Skeletal muscle tissue (tissue), 4 donors: Measurements from ENCODE around the gene NLRC5. TPM values are rescaled to one million over a fixed set of nuclear protein-coding genes. Genes with fewer than 3 reads are reported as not detected.
"Not testable (repeated sequence)": the region's sequence is repeated elsewhere in the genome, so short reads cannot be mapped to it uniquely, and the experiment has no call there.

Experiments used
- H3K27ac ChIP-seq: one replicate; pipeline ENCODE4 v1.7.0; 2013; ENCODE audit warnings: mild to moderate bottlenecking, low read depth, low read length, inconsistent platforms
- H3K27me3 ChIP-seq, 3 donors: one replicate each; pipeline ENCODE4 v1.7.0; 2013; ENCODE audit warnings: low read length in 3 of 3; ENCODE audit not compliant: control insufficient read depth in 3 of 3, insufficient read depth in 3 of 3
- H3K36me3 ChIP-seq, 3 donors: one replicate each; pipeline ENCODE4 v1.7.0; 2013; ENCODE audit warnings: low read length in 3 of 3; ENCODE audit not compliant: control insufficient read depth in 3 of 3, insufficient read depth in 3 of 3
- H3K4me1 ChIP-seq, 3 donors: one replicate each; pipeline ENCODE4 v1.7.0; 2013; ENCODE audit warnings: low read length in 3 of 3, mild to moderate bottlenecking in 3 of 3; ENCODE audit not compliant: control insufficient read depth in 3 of 3, insufficient read depth in 3 of 3
- H3K4me3 ChIP-seq, 3 donors: one replicate each; pipeline ENCODE4 v1.7.0; 2013; ENCODE audit warnings: low read length in 3 of 3
- H3K9ac ChIP-seq, 3 donors: one replicate each; pipeline ENCODE4 v1.7.0; 2013; ENCODE audit warnings: low read length in 3 of 3, mild to moderate bottlenecking in 3 of 3, moderate library complexity in 2 of 3, low read depth in 1 of 3
- H3K9me3 ChIP-seq, 3 donors: one replicate each; pipeline ENCODE4 v1.7.0; 2013; ENCODE audit warnings: low read length in 3 of 3; ENCODE audit not compliant: control insufficient read depth in 3 of 3
- total RNA-seq: library from RNA; depleted of rRNA; stranded (reverse); fragments of >200 nt; gene quantifications from one replicate; pipeline ENCODE4 v1.2.3, GENCODE V29; 2014
- donor health status: Osteomylitis.

The NLRC5 gene
- total RNA-seq, 1 donor from 2014 or later: 5.7 TPM

- not testable (repeated sequence) for H3K27me3 ChIP-seq, H3K9me3 ChIP-seq, H3K27ac ChIP-seq, H3K4me3 ChIP-seq, H3K9ac ChIP-seq, H3K36me3 ChIP-seq
- H3K4me1 ChIP-seq: peaks cover 8 to 24% (median 22%) of the 10 kb centered on the region in 3 donors
Measured at GRCh38 chr16:57063189-57063588, 73.8 kb downstream of the NLRC5 start.

DNA sequence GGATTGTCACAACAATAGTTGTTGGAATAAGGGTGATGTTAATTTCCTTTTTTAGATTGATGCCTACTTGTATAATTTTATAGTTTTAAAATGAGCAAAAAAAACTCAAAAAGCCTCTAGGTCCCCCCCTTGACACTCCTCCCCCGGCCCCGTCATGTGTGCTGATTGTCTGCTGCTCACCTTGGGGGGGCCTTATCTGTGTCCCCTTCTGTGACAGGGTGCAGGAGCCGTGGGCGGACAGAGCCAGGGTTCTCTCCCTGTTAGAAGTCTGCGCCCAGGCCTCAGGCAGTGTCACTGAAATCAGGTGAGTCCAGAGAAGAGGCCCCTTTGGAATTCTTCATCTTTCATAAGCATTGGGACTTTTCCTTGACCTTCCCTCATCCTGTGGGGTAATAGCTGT is 75.6 kb downstream of the NLRC5 start:
- Histone ChIP-seq H3K4me3 (no peak overlapping the region), H3K27ac (no peak overlapping the region), H3K9ac (no peak overlapping the region), H3K27me3 (no peaks in the 10 kb centered on the region), H3K4me1 (peaks cover 8 to 23% (median 22%) of the 10 kb centered on the region in 3 donors), H3K9me3 (no peaks in the 10 kb centered on the region), H3K36me3 (peaks cover 0 to 5% (median 0%) of the 10 kb centered on the region in 3 donors)

- Histone ChIP-seq H3K27me3 (no peaks in the 10 kb centered on the region), H3K9me3 (no peaks in the 10 kb centered on the region), H3K4me3 (no peak overlapping the region), H3K4me1 (peaks cover under 1 to 13% (median 11%) of the 10 kb centered on the region in 3 donors), H3K27ac (no peak overlapping the region), H3K36me3 (peaks cover 0 to 2% (median 0%) of the 10 kb centered on the region in 3 donors), H3K9ac (no peak overlapping the region)
Measured at GRCh38 chr16:57066625-57067024, 77.3 kb downstream of the NLRC5 start.

DNA sequence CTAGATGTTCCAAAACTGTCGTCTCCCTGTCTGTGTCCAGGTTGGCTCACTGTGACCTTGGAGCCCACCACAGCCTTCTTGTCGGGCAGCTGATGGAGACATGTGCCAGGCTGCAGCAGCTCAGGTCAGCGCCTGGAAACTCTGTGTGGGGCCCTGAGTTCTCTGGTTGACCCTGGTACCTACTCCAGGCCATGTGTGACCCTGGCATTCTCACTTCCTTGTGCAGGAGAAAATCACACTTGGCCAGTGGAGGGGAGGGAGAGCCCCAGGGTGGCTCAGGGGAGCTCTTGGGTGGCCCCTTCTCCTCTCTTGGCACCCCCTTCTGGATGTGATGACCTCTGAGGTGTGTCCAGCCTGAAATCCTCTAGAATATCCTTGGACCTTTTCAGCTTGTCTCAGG is 78.0 kb downstream of the NLRC5 start:
- H3K4me1 ChIP-seq: peaks cover 6 to 16% (median 12%) of the 10 kb centered on the region in 3 donors
- H3K9ac ChIP-seq: no peak overlapping the region
- H3K9me3 ChIP-seq: no peaks in the 10 kb centered on the region
- H3K36me3 ChIP-seq: peaks cover 0 to 4% (median 3%) of the 10 kb centered on the region in 3 donors
- H3K4me3 ChIP-seq: no peak overlapping the region
- H3K27ac ChIP-seq: no peak overlapping the region
- H3K27me3 ChIP-seq: no peaks in the 10 kb centered on the region

GRCh38 chr16:57069053-57069452 is 79.7 kb downstream of the NLRC5 start:
- H3K4me1 ChIP-seq: peaks cover 6 to 18% (median 17%) of the 10 kb centered on the region in 3 donors
- no peaks in the 10 kb centered on the region for H3K9me3 ChIP-seq
- peaks cover 0 to 4% (median 3%) of the 10 kb centered on the region in 3 donors for H3K36me3 ChIP-seq
- H3K27ac ChIP-seq: no peak overlapping the region
- H3K9ac ChIP-seq: no peak overlapping the region
- H3K4me3 ChIP-seq: no peak overlapping the region
- H3K27me3 ChIP-seq: no peaks in the 10 kb centered on the region

DNA sequence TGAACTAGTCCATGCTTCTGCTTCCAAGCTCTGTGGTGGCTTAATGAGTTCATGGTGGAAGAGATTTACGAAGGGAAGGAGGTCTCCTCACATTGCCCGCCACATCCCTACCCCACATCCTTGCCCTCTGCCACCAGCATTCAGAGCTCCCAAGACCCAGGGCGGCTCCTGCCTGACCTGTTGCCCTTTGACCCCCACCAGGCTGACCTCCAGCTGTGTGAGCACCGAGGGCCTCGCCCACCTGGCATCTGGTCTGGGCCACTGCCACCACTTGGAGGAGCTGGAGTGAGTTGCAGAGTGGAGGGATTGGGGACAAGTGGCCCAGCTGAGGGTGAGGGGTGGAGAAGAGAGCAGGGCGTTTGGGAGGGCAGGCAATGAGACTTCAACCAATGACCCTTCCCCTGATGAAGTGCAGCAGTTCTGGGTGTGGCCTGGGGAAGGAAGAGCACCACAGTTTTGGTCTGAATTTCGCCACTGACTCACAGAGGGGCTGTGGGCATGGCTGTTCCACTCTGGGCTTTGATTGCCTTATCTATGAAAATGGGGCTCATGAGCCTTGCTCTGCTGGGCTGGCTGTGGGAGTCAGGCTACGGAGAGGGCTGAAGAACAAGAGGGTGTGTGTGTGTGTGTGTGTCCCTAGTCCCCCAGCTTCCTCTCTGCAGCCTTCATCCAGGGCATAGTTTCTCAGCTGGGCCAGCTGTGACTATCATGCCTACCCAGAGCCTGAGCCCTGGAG is 80.4 kb downstream of the NLRC5 start:
- Histone ChIP-seq H3K4me1 (peaks cover 6 to 18% (median 17%) of the 10 kb centered on the region in 3 donors), H3K36me3 (peaks cover 0 to 4% (median 3%) of the 10 kb centered on the region in 3 donors), H3K27me3 (no peaks in the 10 kb centered on the region), H3K27ac (no peak overlapping the region), H3K9me3 (no peaks in the 10 kb centered on the region), H3K9ac (peak overlapping the region in 1 of 3 donors; percentile 33), H3K4me3 (no peak overlapping the region)

DNA sequence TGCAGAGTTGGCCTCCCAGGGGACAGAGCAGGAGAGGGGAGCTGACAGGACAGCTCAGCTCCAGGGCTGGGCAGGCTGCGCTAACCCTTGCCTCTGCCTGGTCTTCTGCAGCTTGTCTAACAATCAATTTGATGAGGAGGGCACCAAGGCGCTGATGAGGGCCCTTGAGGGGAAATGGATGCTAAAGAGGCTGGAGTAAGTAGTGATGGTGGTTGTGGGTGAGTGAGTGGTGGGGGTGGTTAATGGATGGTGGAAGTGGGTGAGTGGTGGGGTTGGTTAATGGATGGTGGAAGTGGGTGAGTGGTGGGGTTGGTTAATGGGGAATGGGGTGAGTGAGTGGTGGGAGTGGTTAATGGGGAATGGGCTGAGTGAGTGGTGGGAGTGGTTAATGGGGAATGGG is 81.1 kb downstream of the NLRC5 start:
- Histone ChIP-seq H3K4me3 (no peak overlapping the region), H3K9me3 (no peaks in the 10 kb centered on the region), H3K9ac (peak overlapping the region in 1 of 3 donors; percentile 33), H3K27me3 (no peaks in the 10 kb centered on the region), H3K27ac (no peak overlapping the region), H3K4me1 (peaks cover 6 to 18% (median 17%) of the 10 kb centered on the region in 3 donors), H3K36me3 (peaks cover 0 to 4% (median 3%) of the 10 kb centered on the region in 3 donors)

GRCh38 chr16:57071081-57071732 is 81.8 kb downstream of the NLRC5 start:
- not testable (repeated sequence) for H3K27me3 ChIP-seq, H3K27ac ChIP-seq, H3K4me3 ChIP-seq, H3K9me3 ChIP-seq, H3K9ac ChIP-seq, H3K36me3 ChIP-seq
- H3K4me1 ChIP-seq: peaks cover 6 to 18% (median 17%) of the 10 kb centered on the region in 3 donors

DNA sequence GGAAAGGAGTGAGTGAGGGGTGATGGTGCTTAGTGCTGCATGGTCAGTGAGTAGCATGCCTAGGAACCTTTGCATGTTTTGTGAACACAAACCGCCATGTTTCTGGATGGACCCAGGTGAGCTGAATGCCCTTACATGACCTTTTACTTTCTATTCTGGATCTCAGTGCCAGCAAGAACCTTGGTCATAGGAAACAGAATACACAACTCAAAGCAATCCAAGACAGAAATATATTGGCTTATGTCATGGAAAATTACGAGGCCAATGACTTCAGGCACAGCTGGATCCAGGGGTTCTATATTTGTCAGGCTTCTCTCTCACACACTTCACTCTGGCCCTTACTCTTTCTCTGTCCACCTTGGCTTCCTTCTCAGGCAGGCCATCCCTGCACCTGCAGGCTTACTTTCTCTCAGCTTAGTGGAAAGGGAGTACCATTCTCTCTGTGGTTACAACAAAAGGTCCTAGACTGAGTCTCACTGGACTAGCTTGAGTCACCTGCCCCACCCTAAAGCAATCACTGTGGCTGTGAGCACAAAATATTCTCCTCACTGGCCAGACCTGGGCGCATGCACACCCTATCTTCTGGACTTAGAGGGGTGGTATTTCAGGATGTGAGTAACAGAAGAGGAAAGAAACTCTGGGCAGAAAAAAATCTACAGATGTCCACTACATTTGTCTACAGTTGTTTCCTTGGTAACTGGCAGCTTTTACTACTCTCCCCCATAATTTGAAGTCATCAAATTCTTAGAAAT is 82.7 kb downstream of the NLRC5 start:
- H3K27me3 ChIP-seq: no peaks in the 10 kb centered on the region
- H3K27ac ChIP-seq: peak overlapping the region; percentile 37
- peaks cover 0 to 4% (median 4%) of the 10 kb centered on the region in 3 donors for H3K36me3 ChIP-seq
- H3K9ac ChIP-seq: peak overlapping the region in 1 of 3 donors; percentile 8
- no peaks in the 10 kb centered on the region for H3K9me3 ChIP-seq
- no peak overlapping the region for H3K4me3 ChIP-seq
- H3K4me1 ChIP-seq: peaks cover 6 to 18% (median 17%) of the 10 kb centered on the region in 3 donors
